Keratinocyte (primary cell): ENCODE data around the gene OR2A5. TPM values are rescaled to one million over a fixed set of nuclear protein-coding genes. Genes with fewer than 3 reads are reported as not detected.

Source experiments
- DNase-seq: peaks from one replicate; pipeline ENCODE4 v3.0.0-alpha.2; 2011; ENCODE audit warnings: low read depth, missing footprints, low spot score
- FAIRE-seq: peaks from 2 replicates; lab custom pipeline; 2011; peaks lifted over from hg19 to GRCh38; lab: Jason Lieb, UNC
- H2AFZ ChIP-seq: 2 replicates; pipeline ENCODE4 v1.6.0; 2012; ENCODE audit warnings: low read length, control low read depth, inconsistent platforms; ENCODE audit not compliant: control insufficient read depth
- H3K27ac ChIP-seq: 2 replicates; pipeline ENCODE4 v1.5.1; 2011; ENCODE audit warnings: low read length; ENCODE audit not compliant: control insufficient read depth, insufficient read depth
- H3K27me3 ChIP-seq: 3 replicates; pipeline ENCODE4 v1.6.0; 2011; ENCODE audit warnings: low read length; ENCODE audit not compliant: control insufficient read depth, insufficient read depth; ENCODE audit errors: extremely low read depth
- H3K36me3 ChIP-seq, 2 experiments: 2 replicates in 1 of 2; 3 replicates in 1 of 2; pipeline ENCODE4 v1.5.1; 2011; ENCODE audit warnings: low read length in 2 of 2, mild to moderate bottlenecking in 1 of 2; ENCODE audit not compliant: control insufficient read depth in 2 of 2, insufficient read depth in 2 of 2; ENCODE audit errors: extremely low read depth in 1 of 2
- H3K4me1 ChIP-seq: 3 replicates; pipeline ENCODE4 v1.5.1; 2011; ENCODE audit warnings: low read length; ENCODE audit not compliant: control insufficient read depth, insufficient read depth; ENCODE audit errors: extremely low read depth
- H3K4me2 ChIP-seq: 3 replicates; pipeline ENCODE4 v1.6.0; 2011; ENCODE audit warnings: low read depth, low read length; ENCODE audit not compliant: control insufficient read depth, insufficient read depth; ENCODE audit errors: extremely low read depth
- H3K4me3 ChIP-seq, 3 experiments: fragments of 200-600 bp in 1 of 3; sonication (generic) in 1 of 3; 2 replicates in 2 of 3; 3 replicates in 1 of 3; pipeline ENCODE4 v1.5.1; 2011 to 2016; ENCODE audit warnings: low read length in 3 of 3, mild to moderate bottlenecking in 3 of 3, control low read depth in 2 of 3, inconsistent platforms in 1 of 3, low read depth in 1 of 3, mixed read lengths in 1 of 3, mixed run types in 1 of 3, moderate library complexity in 1 of 3; ENCODE audit not compliant: control insufficient read depth in 2 of 3, insufficient read depth in 2 of 3; ENCODE audit errors: extremely low read depth in 1 of 3
- H3K79me2 ChIP-seq: 2 replicates; pipeline ENCODE4 v1.6.0; 2012; ENCODE audit warnings: low read length; ENCODE audit not compliant: control insufficient read depth, insufficient read depth
- H3K9ac ChIP-seq: 3 replicates; pipeline ENCODE4 v1.6.0; 2011; ENCODE audit warnings: low read length; ENCODE audit not compliant: control insufficient read depth, insufficient read depth; ENCODE audit errors: extremely low read depth
- H3K9me1 ChIP-seq: 3 replicates; pipeline ENCODE4 v1.6.0; 2011; ENCODE audit warnings: low read length; ENCODE audit not compliant: control insufficient read depth, insufficient read depth; ENCODE audit errors: extremely low read depth
- H3K9me3 ChIP-seq: 2 replicates; pipeline ENCODE4 v1.5.1; 2012; ENCODE audit warnings: low read depth, low read length; ENCODE audit not compliant: control insufficient read depth
- H4K20me1 ChIP-seq: 3 replicates; pipeline ENCODE4 v1.6.0; 2011; ENCODE audit warnings: low read length; ENCODE audit not compliant: control insufficient read depth, insufficient read depth; ENCODE audit errors: extremely low read depth
- CTCF ChIP-seq, 3 experiments: IDR thresholded peaks in 1 of 3; conservative IDR thresholded peaks in 1 of 3; optimal IDR thresholded peaks in 1 of 3; 2 replicates in 2 of 3; 3 replicates in 1 of 3; pipeline versions ENCODE3 to v1.5.1; 2011; ENCODE audit warnings: low read length in 3 of 3, mild to moderate bottlenecking in 3 of 3, moderate library complexity in 2 of 3, control low read depth in 1 of 3, inconsistent platforms in 1 of 3; ENCODE audit not compliant: insufficient read depth in 2 of 3; ENCODE audit errors: extremely low read depth in 1 of 3
- EZH2 ChIP-seq: IDR thresholded peaks from one replicate; pipeline ENCODE4 v1.6.1; 2012; ENCODE audit warnings: inconsistent platforms, mild to moderate bottlenecking, low read length, moderate library complexity
- dilution Hi-C: fragments of 300-500 bp; cut with MboI; formaldehyde crosslinking; loops from one replicate; pipeline ENCODE4 v1.7.0; 2020; ENCODE audit warnings: low sequenced_read_pairs; ENCODE audit not compliant: extremely low pct_ligation_motif_present
- polyA plus RNA-seq, 5 experiments: library from polyadenylated mRNA; depleted of rRNA in 3 of 5; stranded (reverse) in 3 of 5; stranded (forward) in 1 of 5; unstranded in 1 of 5; fragments of >200 nt; gene quantifications; 1 replicate in 1 of 5; 2 replicates in 3 of 5; 3 replicates in 1 of 5; pipeline versions ENCODE4 v1.2.1 to v1.2.3, GENCODE V29; 2011 to 2012; ENCODE audit warnings: missing spikeins in 2 of 5, low read depth in 1 of 5, low replicate concordance in 1 of 5
- small RNA-seq, 3 experiments: library from RNA; depleted of rRNA; stranded (forward); fragments of <200 nt; gene quantifications; one replicate each; pipeline ENCODE3, GENCODE V24; 2012; ENCODE audit warnings: low read depth in 3 of 3, low replicate concordance in 1 of 3; ENCODE audit not compliant: insufficient read length in 3 of 3

OR2A5 gene
- polyA plus RNA-seq, 1 donor (not counting 4 experiments of a cell fraction or from before 2014, with no cell fraction given): not detected

DNA sequence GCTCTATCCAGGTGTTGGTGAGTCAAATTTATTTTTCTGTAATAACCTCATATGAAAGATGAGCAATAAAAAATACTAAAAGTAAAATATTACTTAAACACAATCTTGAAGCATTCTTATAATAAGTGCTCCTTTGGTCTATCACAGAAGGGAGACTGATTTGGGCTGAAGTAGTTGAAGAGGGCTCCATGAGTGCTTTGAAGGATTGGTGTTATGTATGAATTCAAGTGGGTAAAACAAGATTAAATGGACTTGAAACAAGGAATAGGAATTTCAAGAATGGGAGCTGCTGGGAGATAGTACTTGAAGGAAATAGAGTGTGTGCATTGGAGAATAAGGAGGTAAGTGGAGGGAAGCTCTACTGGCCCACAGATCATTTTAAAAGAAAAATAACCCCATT is 53.3 kb downstream of the OR2A5 start:
- dilution Hi-C loops: no loop called here

DNA sequence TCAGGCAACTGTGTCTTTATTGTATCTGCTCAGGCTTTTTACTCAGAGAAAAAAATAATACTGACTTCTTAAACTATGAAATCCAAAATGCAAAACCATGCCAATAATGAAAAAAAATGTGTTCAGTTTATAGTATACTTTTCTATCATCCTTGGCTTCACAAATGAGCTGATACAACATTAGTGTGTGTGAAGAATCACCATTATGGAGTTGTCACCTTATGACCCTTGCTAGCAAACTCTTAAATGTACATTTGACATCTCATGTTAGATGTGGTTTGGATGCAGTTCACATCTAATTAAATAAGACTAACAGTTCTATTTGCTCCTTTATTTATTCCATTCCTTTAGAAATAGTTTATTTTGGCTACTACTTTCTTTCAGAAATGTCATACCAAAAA is 56.5 kb downstream of the OR2A5 start:
- H3K4me3 ChIP-seq: no peak overlapping the region
- no peaks in the 10 kb centered on the region for H3K9me1 ChIP-seq
- FAIRE-seq (no peak), DNase-seq (no peak)
- dilution Hi-C loops: no loop called here
- H3K9ac ChIP-seq: no peak overlapping the region
- H3K4me2 ChIP-seq: no peak overlapping the region
- no peak overlapping the region for H2AFZ ChIP-seq
- H4K20me1 ChIP-seq: no peaks in the 10 kb centered on the region
- no peaks in the 10 kb centered on the region for H3K79me2 ChIP-seq
- H3K9me3 ChIP-seq: no peaks in the 10 kb centered on the region
- H3K27me3 ChIP-seq: no peaks in the 10 kb centered on the region
- no peak overlapping the region for H3K27ac ChIP-seq
- no peak for TF ChIP-seq EZH2
- TF ChIP-seq CTCF (optimal IDR thresholded peaks at IDR 0.05 in 1 of 3, IDR thresholded peaks at IDR 0.05 in 1 of 3, conservative IDR thresholded peaks at IDR 0.05 in 1 of 3; ENCODE audit: extremely low read depth in 1 of 3, insufficient read depth in 2 of 3, low read length in 3 of 3): no peak
- no peaks in the 10 kb centered on the region for H3K36me3 ChIP-seq
- no peaks in the 10 kb centered on the region for H3K4me1 ChIP-seq

More for the DNA sequence above, 53.3 kb downstream of the OR2A5 start:
- TF ChIP-seq EZH2: no peak
- TF ChIP-seq CTCF (optimal IDR thresholded peaks at IDR 0.05 in 1 of 3, IDR thresholded peaks at IDR 0.05 in 1 of 3, conservative IDR thresholded peaks at IDR 0.05 in 1 of 3; ENCODE audit: extremely low read depth in 1 of 3, insufficient read depth in 2 of 3, low read length in 3 of 3): no peak
- H4K20me1 ChIP-seq: no peaks in the 10 kb centered on the region
- H3K79me2 ChIP-seq: no peaks in the 10 kb centered on the region
- H3K4me2 ChIP-seq: no peak overlapping the region
- H3K9ac ChIP-seq: no peak overlapping the region
- no peaks in the 10 kb centered on the region for H3K27me3 ChIP-seq
- FAIRE-seq: no peak
- H3K4me1 ChIP-seq: no peaks in the 10 kb centered on the region
- no peaks in the 10 kb centered on the region for H3K9me3 ChIP-seq
- H3K36me3 ChIP-seq: no peaks in the 10 kb centered on the region
- no peak overlapping the region for H3K27ac ChIP-seq
- no peak overlapping the region for H2AFZ ChIP-seq
- H3K9me1 ChIP-seq: no peaks in the 10 kb centered on the region
- H3K4me3 ChIP-seq: no peak overlapping the region
- DNase-seq: no peak

Small RNA genes within 50 kb of the gene (small RNA-seq; reads per million reads assigned to genes)
- gene OR2A41P: 0 reads per million in 3 experiments

Other genes with a start within 250 kb of the OR2A5 start
- gene TCAF1, start 146.8 kb upstream of the OR2A5 start, polyA plus RNA-seq: 11.0 to 21.3 TPM (median 13.3 TPM) in 3 replicates
- gene OR2F2, start 113.7 kb upstream of the OR2A5 start, polyA plus RNA-seq: not detected in 3 replicates
- gene OR2F1, start 94.1 kb upstream of the OR2A5 start, polyA plus RNA-seq: not detected in 3 replicates
- not detected in 3 replicates for gene OR6B1, start 48.6 kb upstream of the OR2A5 start, polyA plus RNA-seq
- not detected in 3 replicates for gene OR2A25, start 20.9 kb downstream of the OR2A5 start, polyA plus RNA-seq
- not detected in 3 replicates for gene OR2A12, start 37.3 kb downstream of the OR2A5 start, polyA plus RNA-seq
- gene OR2A2, start 60.6 kb downstream of the OR2A5 start, polyA plus RNA-seq: not detected in 3 replicates
- not detected in 3 replicates for gene OR2A14, start 74.2 kb downstream of the OR2A5 start, polyA plus RNA-seq
- 3.0 to 6.6 TPM (median 5.9 TPM) in 3 replicates for gene CTAGE4, start 134.5 kb downstream of the OR2A5 start, polyA plus RNA-seq
- 5.2 to 12.2 TPM (median 9.6 TPM) in 3 replicates for gene ARHGEF35, start 146.9 kb downstream of the OR2A5 start, polyA plus RNA-seq
- not detected in 3 replicates for gene OR2A42, start 190.7 kb downstream of the OR2A5 start, polyA plus RNA-seq
- gene OR2A7, start 215.8 kb downstream of the OR2A5 start, polyA plus RNA-seq: 3.6 to 5.5 TPM (median 5.5 TPM) in 3 replicates
- 0.50 to 0.88 TPM (median 0.52 TPM) in 3 replicates for gene CTAGE8, start 220.3 kb downstream of the OR2A5 start, polyA plus RNA-seq